ENCODE measurements around the gene MAGOH. TPM values are rescaled to one million over a fixed set of nuclear protein-coding genes. Genes with fewer than 3 reads are reported as not detected.

Gene MAGOH
- total and polyA plus RNA-seq, 9 of the 15 experiments (the other 6 are each of a cell fraction or from before 2014, with no cell fraction given), result 102 to 342 (median 135) TPM

DNA sequence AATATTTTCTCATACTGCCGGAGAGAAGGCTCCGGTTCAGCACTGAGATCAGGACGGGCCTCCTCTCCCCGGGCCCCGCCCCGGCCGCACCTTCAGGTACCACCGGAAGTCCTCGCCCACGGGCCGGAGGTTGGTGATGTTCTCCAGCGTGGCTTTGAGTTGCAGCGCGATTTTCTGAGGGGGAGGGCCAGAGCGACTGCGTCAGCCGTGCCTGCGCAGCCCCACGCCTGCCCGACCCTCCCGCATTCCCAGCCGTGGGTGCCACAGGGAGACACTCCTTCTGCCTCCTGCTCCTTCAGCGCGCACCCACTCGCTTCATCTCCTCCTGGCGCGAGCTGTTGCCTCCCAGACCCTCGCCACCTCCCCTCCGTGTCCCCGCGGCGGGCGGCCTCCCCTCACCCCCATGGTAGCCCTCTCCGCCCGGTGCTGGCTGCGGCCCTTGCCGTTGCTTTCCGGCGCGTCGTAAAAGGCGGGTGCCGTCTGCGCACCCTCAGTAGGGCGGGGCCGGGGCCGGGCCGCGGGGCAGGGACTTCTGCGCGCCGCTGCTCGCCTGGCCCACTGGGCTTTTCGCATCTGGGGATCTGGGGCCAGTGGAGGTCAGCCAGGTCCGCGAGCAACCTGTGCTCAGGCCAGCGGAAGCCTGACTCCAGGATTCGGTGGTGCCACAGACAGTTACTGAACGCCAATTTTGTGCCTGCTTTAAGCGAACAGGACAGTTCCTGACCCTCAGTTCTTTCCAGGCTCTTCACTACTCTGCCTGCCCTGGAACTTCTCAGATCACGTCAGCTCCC lies 18.0 kb downstream of the MAGOH start, which contains the start of gene CZIB:
Gene CZIB (minus strand): TSS at position 464 of the 791 bp plus-strand sequence. CDS start 59 bp downstream, at position 405.
- no peaks in the 10 kb centered on the region for H3K27me3 ChIP-seq (ENCODE audit: control insufficient read depth in 2 of 2, insufficient read depth in 2 of 2, low read length in 2 of 2)
- peak within 1 kb of the TSS; percentile 82 to 98 for H3K9ac ChIP-seq (ENCODE audit: insufficient read depth in 1 of 2, low read depth in 2 of 2, low read length in 2 of 2)
- peak within 1 kb of the TSS; percentile 99 for H2AFZ ChIP-seq (ENCODE audit: low read depth, low read length)
- DNase-seq (ENCODE audit: extremely low read depth in 1 of 4, low spot score in 3 of 4) (peak; percentile 95 to 98 (median 97)), ATAC-seq (peak; percentile 96), FAIRE-seq (peak; percentile 95)
- under 1% methylated on average over 50 of the region's 61 CpGs for WGBS (ENCODE audit: insufficient coverage, low coverage, missing lambda C conversion rate)
- ChIA-PET POLR2A (interaction anchor here (0.6 to 1.2 kb wide), 5 partner anchors 32 to 679 kb away, joined by 3 read pairs; no protein-coding TSS in a partner anchor), CTCF (ENCODE audit: low intra/inter-chr PET ratio) (no interaction called here)
- H3K79me2 ChIP-seq (ENCODE audit: control insufficient read depth, insufficient read depth, low read length), result peaks cover 17% of the 10 kb centered on the region
- H3K4me3 ChIP-seq, result peak within 1 kb of the TSS; percentile 69
- no TSS peak for BruUV-seq (replicated peaks)
- no peaks in the 10 kb centered on the region for H3K9me3 ChIP-seq (replicated peaks; ENCODE audit: control insufficient read depth, insufficient read depth, low read depth, low read length)
- in situ Hi-C loops (cut with MboI), result no loop called here
- H4K20me1 ChIP-seq (replicated peaks; ENCODE audit: control insufficient read depth, insufficient read depth, low read length), result no peaks in the 10 kb centered on the region
- peaks cover 8% of the 10 kb centered on the region in 2 experiments; a peak in 3 of 5 replicates for H3K4me1 ChIP-seq (replicated peaks in 1 of 2; ENCODE audit: control insufficient read depth in 2 of 2, insufficient read depth in 2 of 2, low read length in 2 of 2)
- no peaks in the 10 kb centered on the region for H3K9me1 ChIP-seq (ENCODE audit: control insufficient read depth, insufficient read depth, low read length)
- intact Hi-C loops (cut with micrococcal nuclease), result no loop called here
- H3K27ac ChIP-seq (ENCODE audit: extremely low read depth, low read depth, low read length), result peak within 1 kb of the TSS; percentile 88
- peak within 1 kb of the TSS; percentile 96 for H3K4me2 ChIP-seq (ENCODE audit: insufficient read depth, low read length)
- peaks cover 33% of the 10 kb centered on the region; the same call in 2 of the 3 replicates for H3K36me3 ChIP-seq (ENCODE audit: control insufficient read depth, insufficient read depth, low read length)
- TF ChIP-seq SLC30A9 (CRISPR knock-in tag; IDR thresholded peaks at IDR 0.05) (no peak), ZNF436 (CRISPR knock-in tag; IDR thresholded peaks at IDR 0.05) (no peak), E2F3 (CRISPR knock-in tag; IDR thresholded peaks at IDR 0.05) (0 out of 2 replicates have a peak, but pooled peaks have one; percentile 51), MYNN (IDR thresholded peaks at IDR 0.05) (no peak), MYNN (CRISPR knock-in tag; IDR thresholded peaks at IDR 0.05) (no peak), ZNF217 (CRISPR knock-in tag; IDR thresholded peaks at IDR 0.05) (no peak), LCOR (CRISPR knock-in tag; IDR thresholded peaks at IDR 0.05) (peak; percentile 85; the same call in 1 of the 2 replicates), PCBP1 (IDR thresholded peaks at IDR 0.05; ENCODE audit: low read depth, low read length, poor library complexity, severe bottlenecking) (no peak), KLF6 (CRISPR knock-in tag; IDR thresholded peaks at IDR 0.05; ENCODE audit: borderline replicate concordance) (peak; percentile 69; the same call in 1 of the 2 replicates), TRIM28 (IDR thresholded peaks at IDR 0.05) (no peak), RNF219 (CRISPR knock-in tag; IDR thresholded peaks at IDR 0.05) (no peak), NCOR1 (IDR thresholded peaks at IDR 0.05) (peak; percentile 34), HINFP (tag; conservative IDR thresholded peaks at IDR 0.05; ENCODE audit: low read depth) (no peak; the same call in 1 of the 2 replicates), GABPA (tag; conservative IDR thresholded peaks at IDR 0.05; ENCODE audit: low read depth) (peak; percentile 92)
- TF ChIP-seq, protein P1, sequence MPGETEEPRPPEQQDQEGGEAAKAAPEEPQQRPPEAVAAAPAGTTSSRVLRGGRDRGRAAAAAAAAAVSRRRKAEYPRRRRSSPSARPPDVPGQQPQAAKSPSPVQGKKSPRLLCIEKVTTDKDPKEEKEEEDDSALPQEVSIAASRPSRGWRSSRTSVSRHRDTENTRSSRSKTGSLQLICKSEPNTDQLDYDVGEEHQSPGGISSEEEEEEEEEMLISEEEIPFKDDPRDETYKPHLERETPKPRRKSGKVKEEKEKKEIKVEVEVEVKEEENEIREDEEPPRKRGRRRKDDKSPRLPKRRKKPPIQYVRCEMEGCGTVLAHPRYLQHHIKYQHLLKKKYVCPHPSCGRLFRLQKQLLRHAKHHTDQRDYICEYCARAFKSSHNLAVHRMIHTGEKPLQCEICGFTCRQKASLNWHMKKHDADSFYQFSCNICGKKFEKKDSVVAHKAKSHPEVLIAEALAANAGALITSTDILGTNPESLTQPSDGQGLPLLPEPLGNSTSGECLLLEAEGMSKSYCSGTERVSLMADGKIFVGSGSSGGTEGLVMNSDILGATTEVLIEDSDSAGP (CRISPR knock-in tag; IDR thresholded peaks at IDR 0.05), result peak; percentile 17; the same call in 1 of the 2 replicates
- TF ChIP-seq, protein P2, sequence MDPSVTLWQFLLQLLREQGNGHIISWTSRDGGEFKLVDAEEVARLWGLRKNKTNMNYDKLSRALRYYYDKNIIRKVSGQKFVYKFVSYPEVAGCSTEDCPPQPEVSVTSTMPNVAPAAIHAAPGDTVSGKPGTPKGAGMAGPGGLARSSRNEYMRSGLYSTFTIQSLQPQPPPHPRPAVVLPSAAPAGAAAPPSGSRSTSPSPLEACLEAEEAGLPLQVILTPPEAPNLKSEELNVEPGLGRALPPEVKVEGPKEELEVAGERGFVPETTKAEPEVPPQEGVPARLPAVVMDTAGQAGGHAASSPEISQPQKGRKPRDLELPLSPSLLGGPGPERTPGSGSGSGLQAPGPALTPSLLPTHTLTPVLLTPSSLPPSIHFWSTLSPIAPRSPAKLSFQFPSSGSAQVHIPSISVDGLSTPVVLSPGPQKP (CRISPR knock-in tag; IDR thresholded peaks at IDR 0.05), result no peak

Data from K562 (cell line).